ENCODE measurements around the gene SMARCA2. TPM values are rescaled to one million over a fixed set of nuclear protein-coding genes. Genes with fewer than 3 reads are reported as not detected.

SMARCA2 gene
- total and polyA plus RNA-seq, 10 of the 15 experiments (the other 5 are each of a cell fraction or from before 2014, with no cell fraction given) = 100 to 392 (median 204) TPM

GRCh38 chr9:2209400-2209799 is 194.3 kb downstream of the SMARCA2 start:
- ChIA-PET SMC1A (ENCODE audit: uncharacterized antibody, unreplicated experiment) (interaction anchor here (1.0 to 1.3 kb wide), 3 partner anchors 10 to 75 kb away, joined by 3 to 4 read pairs (median 3); no protein-coding TSS in a partner anchor), POLR2A (no interaction called here), RAD21 (ENCODE audit: unreplicated experiment) (no interaction called here), CTCF (no interaction called here)
- no peak overlapping the region for H3K4me3 ChIP-seq
- no peak for TF ChIP-seq ZBED1 (IDR thresholded peaks at IDR 0.05; ENCODE audit: borderline replicate concordance)
- no peak for TF ChIP-seq MAX (IDR thresholded peaks at IDR 0.05; ENCODE audit: low read depth, low read length)
- peak; percentile 38; the same call in 1 of the 2 replicates for TF ChIP-seq PKNOX1 (IDR thresholded peaks at IDR 0.05)
- 0 out of 2 replicates have a peak, but pooled peaks have one; percentile 33 for TF ChIP-seq CREM (IDR thresholded peaks at IDR 0.05; ENCODE audit: low read depth)
- peak in 1 of 2 experiments; percentile 37; a peak in 1 of 4 replicates for TF ChIP-seq IKZF2 (IDR thresholded peaks at IDR 0.05)
- TF ChIP-seq MTA2 (IDR thresholded peaks at IDR 0.05; ENCODE audit: low read depth) = peak; percentile 21; the same call in 1 of the 2 replicates
- 0 out of 2 replicates have a peak, but pooled peaks have one; percentile 20 for TF ChIP-seq CREB1 (IDR thresholded peaks at IDR 0.05; ENCODE audit: low read depth)
- no peak for TF ChIP-seq POLR2AphosphoS5 (IDR thresholded peaks at IDR 0.05; ENCODE audit: low read length)
- TF ChIP-seq ATF7 (IDR thresholded peaks at IDR 0.05; ENCODE audit: low read depth) = 0 out of 2 replicates have a peak, but pooled peaks have one; percentile 10
- peak; percentile 55; the same call in 1 of the 2 replicates for TF ChIP-seq SPI1 (IDR thresholded peaks at IDR 0.05; ENCODE audit: borderline replicate concordance, insufficient read depth, low read depth, low read length)
- no peak for TF ChIP-seq KLF5 (IDR thresholded peaks at IDR 0.05; ENCODE audit: partially characterized antibody)
- DNase-seq (ENCODE audit: low read depth, low spot score) (no peak), FAIRE-seq (peak; percentile 41), ATAC-seq (peak; percentile 76)
- H4K20me1 ChIP-seq (ENCODE audit: control insufficient read depth, insufficient read depth) = no peaks in the 10 kb centered on the region
- BruUV-seq (replicated peaks) = no TSS peak
- peak overlapping the region; percentile 32 for H3K27ac ChIP-seq (ENCODE audit: control insufficient read depth, insufficient read depth)
- H3K27me3 ChIP-seq (replicated peaks in 1 of 2; ENCODE audit: control insufficient read depth in 2 of 2, insufficient read depth in 2 of 2, low read length in 1 of 2) = no peaks in the 10 kb centered on the region
- H3K9ac ChIP-seq (ENCODE audit: control insufficient read depth, insufficient read depth, low read length) = no peak overlapping the region; the same call in 1 of the 2 replicates
- 3% methylated on average over 2 of the region's 2 CpGs for WGBS (ENCODE audit: insufficient coverage, insufficient replicate concordance, low lambda C conversion rate, missing lambda C conversion rate)
- no peaks in the 10 kb centered on the region for H3K79me2 ChIP-seq (ENCODE audit: control insufficient read depth, insufficient read depth, low read length)
- H3K4me1 ChIP-seq (ENCODE audit: control insufficient read depth, insufficient read depth, low read length) = peaks cover 10% of the 10 kb centered on the region
- H3K4me2 ChIP-seq (ENCODE audit: control insufficient read depth, insufficient read depth) = no peak overlapping the region; the same call in 1 of the 2 replicates
- no peaks in the 10 kb centered on the region for H3K36me3 ChIP-seq (ENCODE audit: control insufficient read depth in 2 of 2, insufficient read depth in 2 of 2, low read length in 1 of 2)
- peak overlapping the region; percentile 36 for H2AFZ ChIP-seq (ENCODE audit: control insufficient read depth, low read depth, low read length)
- no peaks in the 10 kb centered on the region for H3K9me3 ChIP-seq (replicated peaks; ENCODE audit: control insufficient read depth, insufficient read depth, low read length)
- in situ Hi-C loops (cut with MboI) (no loop called here), intact Hi-C loops (cut with micrococcal nuclease; ENCODE audit: unreplicated experiment) (no loop called here)

Measured in GM12878 (cell line).